ENCODE results near the gene NCKAP5. TPM values are rescaled to one million over a fixed set of nuclear protein-coding genes. Genes with fewer than 3 reads are reported as not detected.
A peak's percentile ranks its signal among the peaks of the same experiment; 100 is the strongest.
"Not testable (repeated sequence)": the region's sequence is repeated elsewhere in the genome, so short reads cannot be mapped to it uniquely, and the experiment has no call there.

Gene NCKAP5
- total RNA-seq, 1 donor from 2014 or later = 27.9 TPM

- peaks cover 6% of the 10 kb centered on the region for H3K4me1 Mint-ChIP-seq
Observed at GRCh38 chr2:133218204-133218603, 350.1 kb downstream of the NCKAP5 start.

GRCh38 chr2:133215477-133215876, 352.8 kb downstream of the NCKAP5 start:
- H3K27me3 Mint-ChIP-seq (ENCODE audit: low read depth) = no peaks in the 10 kb centered on the region
- no peaks in the 10 kb centered on the region for H3K9me3 Mint-ChIP-seq

More at GRCh38 chr2:133218204-133218603, 350.1 kb downstream of the NCKAP5 start:
- Mint-ChIP-seq H3K9me3 (no peaks in the 10 kb centered on the region), H3K4me3 (no peak overlapping the region), H3K27ac (ENCODE audit: unreplicated experiment) (no peak overlapping the region), H3K27me3 (ENCODE audit: low read depth) (no peaks in the 10 kb centered on the region), H3K36me3 (ENCODE audit: low read depth) (no peaks in the 10 kb centered on the region)
- no peak for TF ChIP-seq CTCF (conservative IDR thresholded peaks at IDR 0.05)
- DNase-seq (ENCODE audit: low read depth, low spot score) = no peak

GRCh38 chr2:133213651-133214050, 354.6 kb downstream of the NCKAP5 start:
- Mint-ChIP-seq H3K27ac (ENCODE audit: unreplicated experiment) (no peak overlapping the region), H3K36me3 (ENCODE audit: low read depth) (peaks cover 11% of the 10 kb centered on the region), H3K4me1 (no peaks in the 10 kb centered on the region), H3K4me3 (no peak overlapping the region), H3K9me3 (no peaks in the 10 kb centered on the region), H3K27me3 (ENCODE audit: low read depth) (no peaks in the 10 kb centered on the region)
- no peak for DNase-seq (ENCODE audit: low read depth, low spot score)
- TF ChIP-seq CTCF (conservative IDR thresholded peaks at IDR 0.05) = no peak

More at GRCh38 chr2:133215477-133215876, 352.8 kb downstream of the NCKAP5 start:
- no peak for DNase-seq (ENCODE audit: low read depth, low spot score)
- Mint-ChIP-seq H3K27ac (ENCODE audit: unreplicated experiment) (no peak overlapping the region), H3K4me1 (peaks cover 6% of the 10 kb centered on the region), H3K36me3 (ENCODE audit: low read depth) (peaks cover 7% of the 10 kb centered on the region), H3K4me3 (no peak overlapping the region)
- no peak for TF ChIP-seq CTCF (conservative IDR thresholded peaks at IDR 0.05)

- Mint-ChIP-seq H3K27me3 (ENCODE audit: low read depth) (no peaks in the 10 kb centered on the region), H3K36me3 (ENCODE audit: low read depth) (peaks cover 29% of the 10 kb centered on the region), H3K27ac (ENCODE audit: unreplicated experiment) (peak overlapping the region; percentile 43), H3K4me1 (no peaks in the 10 kb centered on the region), H3K9me3 (peaks cover 7% of the 10 kb centered on the region), H3K4me3 (no peak overlapping the region)
- TF ChIP-seq CTCF (conservative IDR thresholded peaks at IDR 0.05) = no peak
- DNase-seq (ENCODE audit: low read depth, low spot score) = no peak
Observed at GRCh38 chr2:133209325-133209724, 358.9 kb downstream of the NCKAP5 start.

- H3K4me1 Mint-ChIP-seq; H3K27ac Mint-ChIP-seq (ENCODE audit: unreplicated experiment); DNase-seq (ENCODE audit: low read depth, low spot score); H3K4me3 Mint-ChIP-seq; H3K27me3 Mint-ChIP-seq (ENCODE audit: low read depth): not testable (repeated sequence)
- Mint-ChIP-seq H3K9me3 (peaks cover 16% of the 10 kb centered on the region), H3K36me3 (ENCODE audit: low read depth) (peaks cover 39% of the 10 kb centered on the region)
Observed at GRCh38 chr2:133206666-133207065, 361.6 kb downstream of the NCKAP5 start.

GRCh38 chr2:133204421-133204820, 363.8 kb downstream of the NCKAP5 start:
- H3K4me3 Mint-ChIP-seq = no peak overlapping the region
- TF ChIP-seq CTCF (conservative IDR thresholded peaks at IDR 0.05) = no peak
- H3K27ac Mint-ChIP-seq (ENCODE audit: unreplicated experiment) = no peak overlapping the region
- H3K27me3 Mint-ChIP-seq (ENCODE audit: low read depth) = no peaks in the 10 kb centered on the region
- DNase-seq (ENCODE audit: low read depth, low spot score) = no peak
- no peaks in the 10 kb centered on the region for H3K4me1 Mint-ChIP-seq
- H3K9me3 Mint-ChIP-seq = peaks cover 18% of the 10 kb centered on the region
- peaks cover 45% of the 10 kb centered on the region for H3K36me3 Mint-ChIP-seq (ENCODE audit: low read depth)

Data from neural crest cell (in vitro differentiated cells).